ENCODE measurements around the gene FAM83G.
A peak's percentile ranks its signal among the peaks of the same experiment; 100 is the strongest.
"Not testable (repeated sequence)": the region's sequence is repeated elsewhere in the genome, so short reads cannot be mapped to it uniquely, and the experiment has no call there.

Gene FAM83G

DNA sequence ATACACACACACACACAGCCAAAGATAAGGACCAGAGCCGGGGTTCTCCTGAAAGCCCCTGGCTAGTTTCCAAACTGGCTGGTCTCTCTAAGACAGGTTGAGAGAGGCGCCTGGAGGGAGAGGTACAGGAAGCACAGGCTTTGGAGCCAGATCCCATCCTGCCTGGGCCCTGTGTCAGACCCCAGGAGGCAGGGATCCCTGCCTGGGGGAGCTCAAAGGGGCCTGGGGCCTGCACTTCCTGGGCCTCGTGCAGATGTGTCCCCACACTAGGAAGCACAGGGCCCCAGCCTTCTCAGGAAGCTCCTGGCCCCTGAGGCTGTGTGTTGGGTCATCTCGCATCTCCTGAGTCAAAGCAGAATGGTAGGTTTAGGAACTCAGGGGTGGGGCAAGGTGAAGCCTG is 36.6 kb downstream of the FAM83G start:
- DNase-seq (ENCODE audit: low read depth in 2 of 2), result no peak

DNA sequence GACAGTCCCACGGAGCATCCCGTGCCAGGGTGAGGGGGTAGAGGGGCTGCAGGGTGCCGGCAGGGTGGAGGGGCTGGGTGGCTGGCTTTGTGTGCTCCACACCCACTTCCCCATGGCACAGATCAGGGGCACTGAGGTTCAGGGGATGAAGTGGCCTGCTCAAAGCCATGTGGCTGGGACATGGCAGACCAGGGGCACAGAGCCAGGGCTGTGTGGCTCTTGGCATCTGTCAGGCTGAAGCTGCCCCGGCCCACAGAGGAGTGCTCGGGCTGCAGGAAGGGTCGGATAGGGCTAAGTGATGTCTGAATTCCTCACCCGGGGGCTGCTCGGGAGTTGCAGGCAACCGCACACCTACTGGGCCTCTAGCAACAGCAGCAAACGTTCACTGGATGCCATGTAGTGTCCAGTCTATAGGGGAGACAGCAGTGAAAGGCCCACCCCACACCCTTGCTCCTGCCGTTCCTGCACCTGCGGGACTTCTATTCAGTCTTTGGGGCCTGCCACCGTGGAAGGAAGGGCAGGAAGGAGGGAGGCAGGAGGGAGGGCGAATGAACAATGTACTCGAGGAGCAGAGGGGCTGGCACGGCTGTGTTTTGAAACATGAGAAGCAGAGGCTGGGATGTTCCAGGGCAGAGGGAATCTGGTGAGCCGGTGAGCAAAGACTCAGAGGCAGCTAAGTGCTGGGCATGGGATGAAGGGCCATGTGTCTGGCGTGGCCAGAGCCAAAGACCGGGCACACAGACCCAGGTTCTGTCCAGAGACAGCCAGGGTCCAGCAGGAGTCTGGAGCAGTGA is 37.5 kb downstream of the FAM83G start:
- no peak for DNase-seq (ENCODE audit: low read depth in 2 of 2)

DNA sequence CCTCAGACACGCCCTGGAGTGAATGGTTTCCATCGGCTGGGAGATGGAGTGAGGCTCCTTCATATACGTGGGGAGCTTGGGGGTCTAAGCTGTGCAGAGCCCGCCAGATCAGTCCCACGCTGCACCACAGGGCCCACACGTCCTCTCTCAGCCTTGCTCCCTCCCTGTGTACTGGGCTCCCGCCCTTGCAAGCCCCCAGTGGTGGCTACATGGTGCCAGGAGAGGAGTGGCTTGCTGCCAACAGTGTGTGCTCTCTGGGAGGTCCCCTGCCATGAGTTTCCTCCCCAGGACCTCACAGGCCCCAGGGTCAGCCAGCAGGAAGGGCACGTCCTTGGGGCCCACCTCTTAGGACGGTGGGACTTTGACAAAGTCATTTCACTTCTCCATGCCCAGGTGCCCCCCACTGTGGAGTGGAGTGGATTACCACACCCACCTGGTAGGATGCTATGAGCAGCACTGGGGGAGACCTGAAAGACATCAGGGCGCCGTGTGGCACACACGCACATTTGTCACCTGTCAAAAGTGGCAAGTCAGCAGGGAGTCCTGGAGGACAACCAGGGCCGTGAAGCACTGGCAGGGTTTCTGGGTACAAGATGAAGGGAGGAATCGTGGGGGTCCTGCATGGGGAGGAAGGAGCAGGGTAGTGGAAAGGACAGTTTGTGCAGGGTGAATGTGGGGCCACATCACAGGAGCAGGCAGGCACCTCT is 38.9 kb downstream of the FAM83G start:
- DNase-seq (ENCODE audit: low read depth in 2 of 2), result no peak

DNA sequence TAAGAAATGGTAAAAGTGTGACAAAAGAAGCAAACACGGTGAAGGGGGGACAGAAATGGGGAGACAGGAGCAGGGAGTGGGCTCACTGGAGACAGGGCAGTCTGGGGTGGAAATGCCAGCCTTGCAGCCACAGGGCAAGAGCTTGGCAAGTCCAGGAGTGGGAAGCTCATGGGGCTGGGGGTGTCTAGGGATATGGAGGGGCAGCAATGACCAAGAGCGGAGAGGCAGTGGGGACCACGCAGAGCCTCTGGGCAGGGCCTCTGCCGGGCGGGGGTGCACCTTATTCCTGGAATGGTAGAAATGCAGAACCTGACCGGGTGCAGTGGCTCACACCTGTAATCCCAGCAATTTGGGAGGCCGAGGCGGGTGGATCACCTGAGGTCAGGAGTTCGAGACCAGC is 40.0 kb downstream of the FAM83G start:
- no peak for DNase-seq (ENCODE audit: low read depth in 2 of 2)

DNA sequence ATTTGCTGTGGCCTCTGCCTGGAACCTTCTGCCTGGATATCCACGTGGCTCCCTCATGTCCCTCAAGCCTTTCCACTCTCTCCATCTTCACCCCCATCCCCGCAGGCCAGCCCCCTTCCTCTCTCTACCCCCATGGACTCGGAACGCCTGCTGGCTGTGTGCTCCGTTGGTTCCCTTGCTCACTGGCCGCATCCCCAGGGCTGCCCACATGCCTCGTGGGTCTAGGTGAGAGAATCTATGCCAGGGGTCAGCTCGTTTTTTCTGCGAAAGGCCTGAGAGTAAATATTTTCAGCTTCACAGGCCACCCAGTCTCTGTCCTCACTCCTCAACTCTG is 40.6 kb downstream of the FAM83G start:
- DNase-seq (ENCODE audit: low read depth in 2 of 2), result no peak

DNA sequence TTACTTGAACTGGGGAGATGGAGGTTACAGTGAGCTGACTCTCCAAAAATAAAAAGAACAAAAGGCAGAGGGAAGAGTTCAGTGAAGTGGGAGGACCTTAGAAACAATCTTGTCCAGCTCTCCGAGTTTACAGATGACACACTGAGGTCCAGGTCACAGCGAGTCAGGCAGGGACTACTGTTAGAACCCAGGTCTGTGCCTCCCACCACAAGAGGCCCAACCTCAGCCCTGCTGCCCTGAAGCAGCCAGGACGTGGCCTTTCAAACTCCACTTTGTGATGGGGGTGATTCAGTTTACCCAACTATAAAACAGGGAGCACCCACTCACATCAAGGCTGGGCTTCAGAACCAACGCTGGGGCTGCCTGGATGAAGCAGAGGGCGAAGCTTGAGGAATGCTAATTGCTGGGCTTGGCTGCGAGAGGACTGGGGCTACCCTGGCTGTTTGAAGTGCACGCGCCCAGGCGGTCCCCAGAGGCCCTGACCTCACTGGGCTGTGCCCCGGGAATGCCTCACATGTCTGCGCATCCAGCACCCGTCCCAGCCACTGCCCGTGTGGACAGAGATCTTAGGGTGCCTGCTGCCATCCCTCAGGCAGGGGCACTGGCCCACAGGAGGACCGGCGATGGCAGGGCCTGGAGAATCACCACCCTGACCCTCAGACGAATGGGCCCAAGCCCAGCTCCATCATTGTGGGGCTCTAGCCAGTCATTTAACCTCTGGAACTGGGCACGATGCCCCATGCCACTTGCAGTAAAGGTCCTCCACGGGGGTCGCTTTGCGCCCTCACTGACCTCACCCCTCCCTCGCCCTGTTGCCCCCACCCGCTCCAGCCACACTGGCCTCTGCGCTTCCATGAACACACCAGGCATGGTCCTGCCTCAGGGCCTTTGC is 41.2 kb downstream of the FAM83G start:
- no peak for DNase-seq (ENCODE audit: low read depth in 2 of 2)

DNA sequence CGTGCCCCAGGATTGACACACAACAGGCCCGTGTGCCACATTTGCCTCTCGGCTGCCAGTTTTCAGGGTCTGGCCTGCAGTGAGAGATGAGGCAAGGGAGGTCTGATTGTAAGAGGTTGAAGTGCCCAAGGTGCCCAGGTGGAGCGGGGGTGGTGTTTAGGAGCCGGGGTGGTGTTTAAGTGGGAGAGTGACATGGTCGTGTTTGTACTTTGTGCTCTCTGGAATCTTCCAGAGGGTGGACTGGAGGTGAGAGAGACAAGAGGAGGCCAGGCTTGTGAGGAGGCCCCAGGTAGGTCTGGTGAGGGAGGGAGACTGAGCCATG is 42.1 kb downstream of the FAM83G start:
- no peak for DNase-seq (ENCODE audit: low read depth in 2 of 2)

DNA sequence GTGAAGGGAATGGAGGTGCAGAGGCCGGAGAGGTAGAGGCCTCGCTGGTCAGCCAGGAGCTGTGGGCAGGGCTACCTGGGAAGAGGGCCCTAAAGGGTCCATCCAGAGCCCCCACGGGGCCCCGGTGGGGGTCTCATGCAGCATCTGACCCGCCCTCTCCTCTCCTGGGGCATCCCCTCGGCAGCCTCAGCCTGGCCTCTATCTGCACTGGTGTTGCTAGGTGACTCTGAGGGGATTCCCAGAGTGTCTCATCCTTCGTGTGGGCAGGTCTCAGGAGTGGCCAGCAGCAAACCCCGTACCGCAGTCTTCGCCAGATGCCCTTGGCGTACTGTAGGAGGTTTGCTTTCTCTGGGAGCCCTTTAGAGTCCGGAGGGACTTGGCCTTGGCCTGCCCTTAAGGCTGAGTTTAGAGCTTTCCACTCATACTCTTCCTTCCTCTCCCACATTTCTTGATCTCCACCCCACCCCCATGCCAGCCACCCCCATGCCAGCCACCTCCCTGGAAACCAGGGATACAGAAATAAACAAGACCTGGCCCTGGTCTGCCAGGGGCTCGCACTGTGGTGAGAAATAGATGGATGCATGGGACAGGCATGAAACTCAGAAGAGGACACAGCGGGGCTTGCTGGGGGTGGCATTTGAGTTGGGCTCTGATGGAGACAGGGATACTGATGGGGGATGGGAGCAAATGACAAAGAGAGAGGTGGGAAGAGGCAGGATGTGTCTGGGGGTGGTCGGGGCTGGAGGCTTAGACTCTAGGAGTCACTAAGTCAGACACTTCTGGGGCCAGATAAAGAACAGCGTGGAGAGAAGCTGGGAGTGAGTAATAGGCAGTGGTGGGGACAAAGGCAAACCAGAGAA is 42.7 kb downstream of the FAM83G start:
- DNase-seq (ENCODE audit: low read depth in 2 of 2), result no peak

DNA sequence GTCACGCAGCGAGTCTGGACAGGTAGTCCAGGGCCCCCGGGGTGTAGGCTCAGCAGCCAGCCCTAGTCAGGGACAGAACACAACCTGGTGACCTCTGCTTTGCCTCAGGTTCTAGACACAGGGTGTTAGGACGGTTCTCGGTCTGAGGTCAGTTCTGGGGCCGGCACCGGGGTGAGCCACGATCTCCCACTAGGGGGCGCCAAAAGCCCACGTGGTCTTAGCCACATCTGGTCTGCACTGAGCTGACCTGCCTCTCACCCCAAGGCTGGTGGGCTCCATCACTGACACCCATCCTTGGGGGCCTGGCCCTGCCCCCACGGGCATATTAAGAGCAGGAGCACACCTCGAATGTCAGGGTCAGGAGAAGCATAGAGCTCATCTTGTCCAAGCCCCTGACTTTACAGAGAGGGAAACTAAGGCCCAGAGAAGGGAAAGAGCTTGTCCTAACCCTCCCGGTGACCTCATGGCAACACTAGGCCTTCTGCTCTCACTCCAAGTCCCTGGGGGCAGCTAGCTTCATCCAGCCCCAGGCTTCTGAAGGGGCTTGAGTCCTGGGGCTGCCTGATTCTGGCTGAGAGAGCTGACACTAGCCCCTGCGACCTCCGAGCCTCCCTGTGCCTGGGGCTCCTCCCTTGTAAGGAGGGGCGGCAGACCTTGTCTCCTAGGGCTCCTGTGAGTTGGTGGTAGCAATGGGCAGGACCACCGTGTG is 43.6 kb downstream of the FAM83G start:
- peak in 1 of 2 experiments; percentile 9 for DNase-seq (ENCODE audit: low read depth in 2 of 2)

DNA sequence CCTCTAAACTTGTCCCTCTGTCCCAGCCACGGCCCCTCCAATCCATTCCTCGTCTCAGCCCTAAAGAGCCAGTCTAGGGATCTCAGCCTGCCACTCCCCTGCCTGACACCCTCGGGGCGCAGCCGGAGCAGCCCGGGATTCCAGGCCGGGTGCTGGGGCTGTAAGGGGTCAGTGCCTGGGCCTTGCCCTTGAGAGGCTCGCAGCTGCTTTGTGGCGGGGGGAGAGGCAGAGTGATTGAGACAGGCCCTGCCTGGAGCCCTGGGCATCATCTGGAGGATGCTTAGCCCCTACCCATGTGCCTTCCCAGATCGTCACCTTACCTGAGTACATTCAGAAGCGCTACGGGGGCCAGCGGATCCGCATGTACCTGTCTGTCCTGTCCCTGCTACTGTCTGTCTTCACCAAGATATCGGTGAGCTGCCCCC is 44.3 kb downstream of the FAM83G start:
- no peak for DNase-seq (ENCODE audit: low read depth in 2 of 2)

DNA sequence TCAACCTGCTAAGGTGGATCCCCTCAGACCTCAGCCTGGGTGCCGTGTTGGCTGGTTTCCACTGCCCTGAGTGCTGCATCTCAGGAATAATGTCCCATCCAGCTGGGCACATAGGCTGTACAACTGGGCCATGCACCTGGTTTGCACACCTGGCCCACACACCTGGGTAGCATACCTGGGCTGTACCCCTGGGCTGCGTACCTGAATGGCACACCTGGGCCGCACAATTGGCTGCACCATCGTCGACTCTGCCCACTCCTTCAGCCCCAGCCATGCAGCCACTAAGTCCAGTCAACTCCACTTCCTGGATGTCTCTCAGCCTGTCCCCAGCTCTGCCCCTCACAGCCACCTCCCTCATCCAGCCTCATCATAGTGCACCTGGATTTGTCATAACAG is 44.7 kb downstream of the FAM83G start:
- no peak for DNase-seq (ENCODE audit: low read depth in 2 of 2)

DNA sequence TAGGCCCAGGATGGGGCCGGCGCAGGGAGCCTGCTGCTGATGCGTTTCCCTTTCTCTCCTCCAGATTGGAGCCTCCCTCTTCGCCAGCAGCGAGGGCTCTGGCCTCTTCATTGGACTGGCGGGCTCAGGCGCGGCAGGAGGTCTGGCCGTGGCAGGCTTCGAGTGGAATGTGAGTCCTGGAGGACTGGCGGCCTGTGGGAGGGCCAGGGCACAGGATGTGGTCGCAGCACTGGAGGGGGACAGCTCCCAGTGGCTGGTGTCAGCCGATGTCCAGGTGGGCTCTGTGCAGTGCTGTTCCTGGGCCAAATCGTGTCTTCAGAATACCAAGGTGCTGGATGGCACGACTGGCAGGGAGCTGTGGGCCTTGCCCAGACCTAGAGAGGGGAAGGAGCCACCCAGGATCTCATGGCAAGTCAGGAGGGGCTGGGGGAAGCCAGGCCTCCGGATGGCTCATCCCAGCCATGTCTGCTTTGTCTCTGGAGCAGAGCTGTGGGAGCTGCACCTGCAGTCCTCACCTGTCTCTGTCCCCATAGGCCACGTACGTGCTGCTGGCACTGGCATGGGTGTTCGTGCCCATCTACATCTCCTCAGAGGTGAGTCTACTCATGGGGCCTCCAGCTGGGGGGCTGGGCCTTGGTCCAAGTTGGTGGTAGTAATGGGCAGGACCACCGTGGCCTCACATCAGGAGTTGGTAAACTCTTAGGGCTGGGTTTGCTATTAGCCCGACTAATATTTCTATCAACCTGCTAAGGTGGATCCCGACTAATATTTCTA is 45.3 kb downstream of the FAM83G start:
- DNase-seq (ENCODE audit: low read depth in 2 of 2), result no peak

DNA sequence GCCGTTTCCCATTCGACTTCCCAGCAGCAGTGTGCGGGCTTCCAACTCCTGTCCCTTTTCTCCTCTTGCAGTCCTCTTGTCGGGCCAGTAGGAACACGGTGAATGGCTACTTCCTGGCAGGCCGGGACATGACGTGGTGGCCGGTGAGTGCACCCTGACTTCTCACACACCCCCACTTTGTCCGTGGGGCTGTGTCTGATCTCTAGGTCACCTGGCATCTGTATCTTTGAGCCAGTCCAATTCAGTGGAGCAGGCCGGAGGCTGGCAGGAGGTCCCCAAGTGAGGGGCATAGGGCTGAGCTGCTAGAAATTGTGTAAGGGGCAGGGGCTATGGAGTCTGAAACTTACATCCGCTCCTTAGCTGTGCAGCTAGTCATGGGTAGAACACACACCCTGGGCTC is 46.0 kb downstream of the FAM83G start:
- no peak for DNase-seq (ENCODE audit: low read depth in 2 of 2)

DNA sequence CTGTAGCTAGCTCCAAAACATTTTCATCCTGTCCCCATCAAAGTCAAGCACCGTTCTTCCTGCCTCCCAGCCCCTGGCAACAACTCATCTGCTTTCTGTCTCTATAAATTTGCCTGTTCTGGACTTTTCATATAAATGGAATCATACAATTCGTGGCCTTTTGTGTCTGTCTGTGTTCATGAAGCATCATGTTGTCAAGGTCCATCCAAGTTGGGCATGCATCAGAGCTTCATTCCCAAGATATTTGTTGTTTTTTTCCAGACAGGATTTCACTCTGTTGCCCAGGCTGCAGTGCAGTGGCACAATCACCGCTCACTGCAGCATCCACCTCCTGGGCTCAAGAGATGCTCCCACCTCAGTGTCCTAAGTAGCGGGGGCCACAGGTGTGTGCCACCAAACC is 46.7 kb downstream of the FAM83G start:
- DNase-seq (ENCODE audit: low read depth in 2 of 2), result no peak

DNA sequence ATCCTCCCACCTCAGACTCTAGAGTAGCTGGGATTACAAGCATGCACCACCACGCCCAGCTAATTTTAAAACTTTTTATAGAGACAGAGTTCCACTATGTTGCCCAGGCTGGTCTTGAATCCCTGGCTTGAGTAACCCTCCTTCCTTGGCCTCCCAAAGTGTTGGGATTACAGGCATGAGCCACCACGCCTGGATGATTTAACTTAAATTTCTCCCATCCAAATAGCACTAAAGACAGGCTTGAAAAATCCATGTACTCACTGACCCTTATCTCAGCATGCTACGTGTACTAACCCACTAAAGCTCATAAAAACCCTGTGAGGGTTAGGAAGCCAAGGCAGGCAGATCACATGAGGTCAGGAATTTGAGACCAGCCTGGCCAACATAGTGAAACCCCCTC is 48.0 kb downstream of the FAM83G start:
- no peak for DNase-seq (ENCODE audit: low read depth in 2 of 2)

DNA sequence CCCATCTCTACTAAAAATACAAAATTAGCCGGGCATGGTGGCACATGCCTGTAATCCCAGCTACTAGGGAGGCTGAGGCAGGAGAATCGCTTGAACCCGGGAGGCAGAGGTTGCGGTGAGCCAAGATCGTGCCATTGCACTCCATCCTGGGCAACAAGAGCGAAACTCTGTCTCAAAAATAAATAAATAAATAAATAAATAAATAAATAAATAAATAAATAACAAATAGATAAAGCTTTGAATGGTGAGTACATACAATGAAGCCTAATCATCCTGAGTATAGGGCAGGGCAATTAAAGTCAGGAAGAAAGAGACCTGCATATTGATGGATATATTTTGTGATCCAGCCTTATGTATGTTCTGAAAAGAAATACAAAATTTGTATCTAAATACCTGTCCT is 48.5 kb downstream of the FAM83G start:
- not testable (repeated sequence) for DNase-seq (ENCODE audit: low read depth in 2 of 2)

DNA sequence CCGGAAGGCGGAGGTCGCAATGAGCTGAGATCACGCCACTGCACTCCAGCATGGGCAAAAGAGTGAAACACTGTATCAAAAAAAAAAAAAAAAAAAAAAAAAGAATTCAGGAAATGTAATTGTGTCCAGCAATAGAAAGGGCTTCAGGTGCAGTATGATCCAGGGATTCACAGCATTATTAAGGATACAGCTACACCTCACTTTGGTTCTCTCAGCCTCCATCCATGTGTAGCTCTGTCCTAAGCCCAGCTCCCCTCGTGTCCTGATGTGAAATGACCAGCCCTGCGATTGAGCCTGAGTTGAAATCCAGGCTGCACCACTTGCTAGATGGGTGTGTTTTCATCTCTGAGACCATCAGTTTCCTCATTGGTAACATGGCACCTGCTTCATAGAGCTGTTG is 49.6 kb downstream of the FAM83G start:
- DNase-seq (ENCODE audit: low read depth in 2 of 2), result no peak

DNA sequence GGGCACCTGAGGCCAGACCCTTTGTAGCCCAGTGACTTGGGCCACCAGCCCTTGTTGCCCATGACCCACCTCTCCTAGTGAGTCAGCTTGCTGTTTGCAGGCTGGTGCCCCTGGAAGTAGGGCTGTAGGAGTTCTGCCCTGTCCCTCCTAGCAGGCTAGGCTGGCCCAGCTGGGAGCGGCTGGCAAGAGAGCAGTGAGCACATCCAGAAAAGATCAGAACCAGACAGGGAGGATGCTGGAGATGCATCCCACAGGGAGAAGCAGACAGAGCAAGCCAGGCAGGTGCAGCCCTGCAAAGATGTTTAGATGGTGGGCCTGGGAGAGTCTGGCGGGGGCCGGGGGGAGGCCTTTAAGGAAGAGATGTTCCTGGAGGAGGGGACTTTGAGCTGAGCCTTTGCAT is 50.2 kb downstream of the FAM83G start:
- no peak for DNase-seq (ENCODE audit: low read depth in 2 of 2)

DNA sequence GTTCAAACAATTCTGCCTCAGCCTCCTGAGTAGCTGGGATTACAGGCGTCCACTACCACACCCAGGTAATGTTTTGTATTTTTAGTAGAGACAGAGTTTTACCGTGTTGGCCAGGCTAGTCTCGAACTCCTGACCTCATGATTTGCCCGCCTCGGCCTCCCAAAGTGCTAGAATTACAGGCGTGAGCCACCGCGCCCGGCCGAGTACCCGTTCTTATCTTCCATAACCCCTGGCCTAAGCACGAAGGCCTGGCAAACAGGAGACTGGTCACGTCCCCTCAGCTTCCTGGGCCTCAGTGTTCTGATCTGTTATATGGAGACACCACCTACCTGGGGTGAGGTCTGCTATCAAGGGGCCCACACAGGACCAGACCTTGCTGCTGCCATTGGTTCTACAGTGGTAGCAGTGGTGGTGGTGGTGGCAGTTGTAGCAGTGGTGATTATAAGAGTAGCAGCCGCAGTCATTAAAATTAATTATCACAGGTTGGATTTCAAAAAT is 51.3 kb downstream of the FAM83G start:
- no peak for DNase-seq (ENCODE audit: low read depth in 2 of 2)
